ENCODE results near the gene PRR5L.

GRCh38 chr11:36247493-36247892, 48.6 kb upstream of the PRR5L start:
- no peak for TF ChIP-seq EZH2 (IDR thresholded peaks at IDR 0.05; ENCODE audit: low read depth, unreplicated experiment)
- TF ChIP-seq CTCF (conservative IDR thresholded peaks at IDR 0.05; ENCODE audit: low read depth in 2 of 2): no peak
- no peak for TF ChIP-seq POLR2AphosphoS5 (IDR thresholded peaks at IDR 0.05; ENCODE audit: low read depth)
- no peak for TF ChIP-seq JUNB (IDR thresholded peaks at IDR 0.05; ENCODE audit: unreplicated experiment)
- TF ChIP-seq REST (IDR thresholded peaks at IDR 0.05; ENCODE audit: unreplicated experiment): no peak
- no peak for TF ChIP-seq ETS1 (IDR thresholded peaks at IDR 0.05)
- no peak for TF ChIP-seq EZH2phosphoT487 (IDR thresholded peaks at IDR 0.05; ENCODE audit: unreplicated experiment)
- TF ChIP-seq ZNF462 (CRISPR knock-in tag; IDR thresholded peaks at IDR 0.05): no peak
- TF ChIP-seq ZNF114 (CRISPR knock-in tag; IDR thresholded peaks at IDR 0.05): no peak
- TF ChIP-seq CREB1 (CRISPR knock-in tag; IDR thresholded peaks at IDR 0.05; ENCODE audit: low read depth): no peak

All from GM23338 (cell line).